C4-2B (cell line): ENCODE measurements around the gene AFF2.

ENCODE experiments used
- ZFX ChIP-seq: fragments of 450-650 bp; IDR thresholded peaks from 2 replicates; pipeline ENCODE4 v1.6.1; 2017
- TF ChIP-seq, protein P1 (sequence below): fragments of 450-650 bp; conservative IDR thresholded peaks from 2 replicates; pipeline ENCODE4 v1.5.1; 2017; ENCODE audit warnings: mild to moderate bottlenecking

DNA sequence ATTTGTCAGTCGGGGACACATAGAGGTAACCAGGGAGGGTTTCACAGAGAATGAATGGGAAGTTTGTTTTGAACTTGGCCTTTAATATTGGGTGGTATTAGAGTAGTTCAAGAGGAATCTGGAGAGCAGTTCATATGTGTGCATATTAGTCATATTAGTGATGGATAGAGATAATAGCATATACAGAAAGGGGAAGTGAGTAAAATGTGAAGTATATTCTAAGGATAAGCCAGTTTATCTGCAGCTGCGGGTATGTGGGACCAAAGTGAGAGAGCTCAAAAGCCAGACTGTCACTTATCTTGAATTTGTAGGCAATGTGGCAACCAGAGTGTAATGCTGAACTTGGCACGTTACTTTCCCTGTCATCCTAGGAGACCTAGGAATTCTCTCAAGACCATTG is 169.9 kb downstream of the AFF2 start:
- TF ChIP-seq, protein P1, sequence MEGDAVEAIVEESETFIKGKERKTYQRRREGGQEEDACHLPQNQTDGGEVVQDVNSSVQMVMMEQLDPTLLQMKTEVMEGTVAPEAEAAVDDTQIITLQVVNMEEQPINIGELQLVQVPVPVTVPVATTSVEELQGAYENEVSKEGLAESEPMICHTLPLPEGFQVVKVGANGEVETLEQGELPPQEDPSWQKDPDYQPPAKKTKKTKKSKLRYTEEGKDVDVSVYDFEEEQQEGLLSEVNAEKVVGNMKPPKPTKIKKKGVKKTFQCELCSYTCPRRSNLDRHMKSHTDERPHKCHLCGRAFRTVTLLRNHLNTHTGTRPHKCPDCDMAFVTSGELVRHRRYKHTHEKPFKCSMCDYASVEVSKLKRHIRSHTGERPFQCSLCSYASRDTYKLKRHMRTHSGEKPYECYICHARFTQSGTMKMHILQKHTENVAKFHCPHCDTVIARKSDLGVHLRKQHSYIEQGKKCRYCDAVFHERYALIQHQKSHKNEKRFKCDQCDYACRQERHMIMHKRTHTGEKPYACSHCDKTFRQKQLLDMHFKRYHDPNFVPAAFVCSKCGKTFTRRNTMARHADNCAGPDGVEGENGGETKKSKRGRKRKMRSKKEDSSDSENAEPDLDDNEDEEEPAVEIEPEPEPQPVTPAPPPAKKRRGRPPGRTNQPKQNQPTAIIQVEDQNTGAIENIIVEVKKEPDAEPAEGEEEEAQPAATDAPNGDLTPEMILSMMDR, result no peak
- TF ChIP-seq ZFX, result no peak
